GM12891 (cell line): ENCODE results near the gene ANKRD30BL. TPM values are rescaled to one million over a fixed set of nuclear protein-coding genes. Genes with fewer than 3 reads are reported as not detected.
"Not testable (repeated sequence)": the region's sequence is repeated elsewhere in the genome, so short reads cannot be mapped to it uniquely, and the experiment has no call there.

ENCODE experiments used
- DNase-seq: peaks from one replicate; pipeline ENCODE4 v3.0.0; 2011; ENCODE audit warnings: low spot score; ENCODE audit not compliant: insufficient read length
- FAIRE-seq: peaks from 2 replicates; lab custom pipeline; 2011; peaks lifted over from hg19 to GRCh38; lab: Jason Lieb, UNC
- polyA plus RNA-seq: library from polyadenylated mRNA; unstranded; fragments of >200 nt; gene quantifications from one replicate; pipeline ENCODE4 v1.2.1, GENCODE V29; 2012; ENCODE audit warnings: low read depth, missing spikeins, inconsistent platforms; ENCODE audit not compliant: missing spikeins

Gene ANKRD30BL, protein sequence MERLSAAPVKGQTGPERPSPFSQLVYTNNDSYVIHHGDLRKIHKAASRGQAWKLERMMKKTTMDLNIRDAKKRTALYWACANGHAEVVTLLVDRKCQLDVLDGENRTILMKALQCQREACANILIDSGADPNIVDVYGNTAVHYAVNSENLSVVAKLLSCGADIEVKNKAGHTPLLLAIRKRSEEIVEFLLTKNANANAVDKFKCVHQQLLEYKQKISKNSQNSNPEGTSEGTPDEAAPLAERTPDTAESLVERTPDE
- polyA plus RNA-seq: not detected

DNA sequence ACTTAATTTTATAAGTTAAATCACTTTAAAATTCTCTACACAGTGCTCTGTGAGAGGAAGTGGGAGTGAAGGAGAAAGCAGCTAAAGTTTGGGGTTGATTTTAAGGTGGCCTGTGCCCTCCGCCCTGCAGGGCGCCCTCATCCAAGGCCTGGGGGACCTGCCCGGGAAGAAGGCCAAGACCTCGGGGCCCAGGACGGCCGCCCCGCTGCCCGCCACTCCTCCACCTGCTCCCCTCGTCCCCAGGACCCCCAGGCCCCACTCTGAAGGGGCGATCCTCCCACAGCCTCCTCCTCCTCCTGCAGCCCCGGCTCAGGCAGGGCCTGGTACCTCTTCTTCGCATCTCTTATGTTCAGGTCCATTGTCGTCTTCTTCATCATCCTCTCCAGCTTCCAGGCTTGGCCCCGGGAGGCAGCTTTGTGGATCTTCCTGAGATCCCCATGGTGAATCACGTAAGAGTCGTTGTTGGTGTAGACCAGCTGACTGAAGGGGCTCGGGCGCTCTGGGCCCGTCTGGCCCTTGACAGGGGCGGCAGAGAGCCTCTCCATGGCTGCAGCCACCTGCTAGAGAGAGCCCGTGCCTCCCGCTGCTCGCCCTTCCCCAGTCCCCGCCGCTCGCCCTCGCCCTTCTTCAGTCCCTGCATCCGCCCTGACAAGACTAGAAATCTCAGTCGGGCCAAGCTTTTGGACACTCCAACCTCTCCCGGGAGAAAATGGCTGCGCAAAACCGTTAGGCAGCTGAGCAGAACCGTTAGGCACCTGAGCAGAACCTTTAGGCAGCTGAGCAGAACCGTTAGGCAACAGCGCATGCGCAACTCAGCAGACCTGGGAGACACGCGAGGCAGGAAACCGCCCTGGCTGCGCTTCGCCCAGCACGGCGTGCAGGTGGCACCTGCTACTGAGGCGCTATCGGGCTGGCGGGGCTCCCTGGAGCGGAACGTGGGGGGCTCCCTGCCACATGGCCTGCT lies at the start of gene ANKRD30BL:
Gene ANKRD30BL (minus strand): TSS at position 792 of the 964 bp plus-strand sequence. CDS start 247 bp downstream, at position 545.
- not testable (repeated sequence) for FAIRE-seq

DNA sequence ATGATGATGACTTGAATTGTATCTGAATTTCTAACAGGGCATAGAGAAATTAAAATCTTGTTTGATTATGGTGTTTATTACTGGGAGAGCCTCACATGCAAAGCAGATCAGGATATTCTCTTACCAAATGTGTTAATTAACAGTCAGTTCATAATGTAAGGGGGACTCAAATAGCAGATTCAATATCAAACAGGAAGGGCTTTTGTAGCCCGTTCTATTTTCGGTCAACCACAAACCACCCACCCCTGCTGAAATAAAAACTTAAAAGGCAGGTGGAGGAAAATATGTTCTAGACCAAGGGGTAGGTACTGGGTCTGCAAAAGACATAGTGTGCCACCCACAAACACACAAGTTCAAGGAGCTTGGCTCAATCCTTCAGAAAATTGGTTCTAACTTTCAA lies 41.1 kb upstream of the ANKRD30BL start:
- DNase-seq, FAIRE-seq: not testable (repeated sequence)

More for the DNA sequence above, at the start of gene ANKRD30BL:
- not testable (repeated sequence) for DNase-seq

DNA sequence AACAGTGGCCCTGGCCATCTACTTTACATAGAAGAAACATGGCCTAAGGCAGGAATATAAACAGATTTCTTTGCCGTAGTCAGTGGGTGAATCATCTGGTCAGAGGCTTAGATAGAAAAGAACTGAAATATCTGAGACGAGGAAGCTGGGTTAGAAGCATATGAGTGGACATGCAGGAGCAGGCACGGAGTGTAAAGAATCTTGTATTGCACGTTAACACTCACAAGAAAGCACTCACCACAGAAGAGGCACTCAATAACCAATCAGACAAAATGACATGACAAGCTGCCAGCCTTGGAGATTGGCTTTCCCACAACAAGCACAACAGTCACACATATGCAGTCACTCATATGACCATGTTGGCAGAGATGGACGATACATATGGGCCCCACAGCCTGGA lies 31.1 kb upstream of the ANKRD30BL start:
- not testable (repeated sequence) for FAIRE-seq, DNase-seq

DNA sequence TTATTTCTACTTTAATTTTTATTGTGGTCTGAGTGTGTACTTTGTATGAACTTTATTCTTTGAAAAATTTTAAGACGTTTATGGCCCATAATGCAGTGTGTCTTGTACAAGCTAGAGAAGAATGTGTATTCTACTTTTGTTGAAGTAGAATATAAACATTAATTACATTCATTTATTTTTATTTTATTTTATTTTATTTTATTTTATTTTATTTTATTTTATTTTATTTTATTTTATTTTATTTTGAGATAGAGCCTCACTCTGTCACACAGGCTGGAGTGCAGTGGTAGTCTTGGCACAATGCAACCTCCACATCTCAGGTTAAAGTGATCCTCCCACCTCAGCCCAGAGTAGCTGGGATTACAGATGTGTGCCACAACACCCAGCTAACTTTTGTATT lies 5.3 kb upstream of the ANKRD30BL start:
- DNase-seq, FAIRE-seq: not testable (repeated sequence)

DNA sequence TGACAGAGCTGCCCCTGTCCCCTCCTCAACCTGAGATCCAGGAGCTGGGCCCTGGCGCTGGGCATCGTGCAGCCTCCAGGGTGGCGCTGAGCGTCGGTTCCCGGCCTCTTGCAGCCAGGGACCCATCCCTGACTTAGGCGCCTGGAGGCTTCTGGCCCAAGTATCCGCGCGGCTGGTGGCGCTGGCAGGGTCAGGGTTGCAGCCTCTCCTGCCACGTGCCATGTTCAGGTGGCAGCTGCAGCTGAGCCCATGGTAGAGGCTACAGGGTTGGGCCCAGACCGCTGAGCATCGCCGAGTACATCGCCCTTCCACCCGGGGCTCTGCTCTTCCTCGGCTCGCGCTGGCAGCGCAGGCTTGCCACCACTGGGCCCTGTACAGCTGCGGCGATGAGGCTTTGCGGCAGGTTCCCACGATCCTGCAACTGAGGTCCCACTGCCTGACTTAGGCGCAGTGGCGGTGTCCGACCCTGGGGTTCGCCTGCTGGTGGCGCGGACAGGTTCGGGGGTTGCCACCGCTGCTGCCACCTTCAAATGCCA lies 441 bp upstream of the ANKRD30BL start:
- not testable (repeated sequence) for FAIRE-seq, DNase-seq

DNA sequence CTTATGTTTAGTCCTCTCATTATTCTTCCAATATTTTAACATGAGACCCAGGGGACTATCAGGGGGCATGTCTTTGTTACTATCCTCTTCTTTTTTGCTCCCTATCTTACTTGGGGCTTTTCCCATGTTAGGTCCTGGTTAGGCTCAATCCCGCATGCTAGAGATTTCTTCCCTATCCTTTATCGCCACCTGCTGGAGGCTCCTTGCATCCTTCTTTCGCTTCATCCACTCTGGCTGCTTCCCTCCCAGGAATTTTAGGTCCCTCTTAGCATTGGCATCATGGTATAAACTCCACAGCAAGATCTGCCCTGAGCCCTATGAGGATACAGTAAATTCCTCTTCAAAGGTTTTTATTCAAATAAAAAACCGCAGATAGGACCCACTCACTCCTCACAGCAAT lies 15.0 kb downstream of the ANKRD30BL start:
- DNase-seq, FAIRE-seq: not testable (repeated sequence)
